Neuronal stem cell (in vitro differentiated cells): ENCODE data around the gene GLS2.
"Not testable (repeated sequence)": the region's sequence is repeated elsewhere in the genome, so short reads cannot be mapped to it uniquely, and the experiment has no call there.

Experiments used
- DNase-seq: peaks from one replicate; pipeline ENCODE4 v3.0.0-alpha.2; 2013; ENCODE audit warnings: low spot score
- H2AFZ ChIP-seq: one replicate; pipeline ENCODE4 v1.6.1; 2013; ENCODE audit warnings: mild to moderate bottlenecking, low read length, inconsistent platforms
- H2AK5ac ChIP-seq: 2 replicates; pipeline ENCODE4 v1.6.1; 2013; ENCODE audit warnings: low read depth, mild to moderate bottlenecking, inconsistent platforms, low read length, moderate library complexity, mixed read lengths
- H2BK120ac ChIP-seq: 2 replicates; pipeline ENCODE4 v1.6.1; 2013; ENCODE audit warnings: low read depth, mild to moderate bottlenecking, inconsistent platforms, low read length, moderate library complexity, mixed read lengths
- H2BK12ac ChIP-seq: one replicate; pipeline ENCODE4 v1.6.1; 2013; ENCODE audit warnings: low read length, inconsistent platforms
- H2BK15ac ChIP-seq: 2 replicates; pipeline ENCODE4 v1.6.1; 2013; ENCODE audit warnings: mild to moderate bottlenecking, low read length, inconsistent platforms, mixed read lengths
- H2BK5ac ChIP-seq: one replicate; pipeline ENCODE4 v1.6.1; 2013; ENCODE audit warnings: inconsistent platforms, mild to moderate bottlenecking, low read length, moderate library complexity
- H3K14ac ChIP-seq: one replicate; pipeline ENCODE4 v1.6.1; 2013; ENCODE audit warnings: low read length, inconsistent platforms
- H3K18ac ChIP-seq: 2 replicates; pipeline ENCODE4 v1.6.1; 2013; ENCODE audit warnings: low read length, inconsistent platforms
- H3K23ac ChIP-seq: 2 replicates; pipeline ENCODE4 v1.6.1; 2013; ENCODE audit warnings: low read depth, mild to moderate bottlenecking, mixed read lengths, low read length, inconsistent platforms; ENCODE audit not compliant: poor library complexity
- H3K27ac ChIP-seq: replicated peaks from 3 replicates; pipeline ENCODE4 v1.5.1; 2013; ENCODE audit warnings: low read length, inconsistent platforms
- H3K27me3 ChIP-seq, 3 experiments: 2 replicates each; pipeline ENCODE4 v1.6.1; 2013; ENCODE audit warnings: low read length in 3 of 3, mild to moderate bottlenecking in 2 of 3, inconsistent platforms in 1 of 3, low read depth in 1 of 3, mixed read lengths in 1 of 3, moderate library complexity in 1 of 3; ENCODE audit not compliant: control insufficient read depth in 3 of 3, insufficient read depth in 3 of 3
- H3K36me3 ChIP-seq, 2 donors: replicated peaks in 1 of 2; 2 replicates each; pipeline ENCODE4 v1.6.1; 2013; ENCODE audit warnings: low read length in 2 of 2; ENCODE audit not compliant: control insufficient read depth in 2 of 2, insufficient read depth in 2 of 2
- H3K4ac ChIP-seq: 2 replicates; pipeline ENCODE4 v1.6.1; 2013; ENCODE audit warnings: inconsistent platforms, mild to moderate bottlenecking, low read length, moderate library complexity
- H3K4me1 ChIP-seq, 2 donors: 1 replicate in 1 of 2; 2 replicates in 1 of 2; pipeline ENCODE4 v1.6.1; 2013; ENCODE audit warnings: low read length in 2 of 2, low read depth in 1 of 2; ENCODE audit not compliant: control insufficient read depth in 2 of 2, insufficient read depth in 1 of 2
- H3K4me2 ChIP-seq: one replicate; pipeline ENCODE4 v1.6.1; 2013; ENCODE audit warnings: mild to moderate bottlenecking, low read length, inconsistent platforms; ENCODE audit not compliant: insufficient read depth, poor library complexity, severe bottlenecking
- H3K4me3 ChIP-seq, 2 donors: 2 replicates each; pipeline ENCODE4 v1.5.1; 2013; ENCODE audit warnings: low read length in 2 of 2, mild to moderate bottlenecking in 2 of 2, inconsistent platforms in 1 of 2, moderate library complexity in 1 of 2
- H3K79me1 ChIP-seq: one replicate; pipeline ENCODE4 v1.6.1; 2013; ENCODE audit warnings: low read depth, mild to moderate bottlenecking, inconsistent platforms, low read length, moderate library complexity
- H3K9ac ChIP-seq: one replicate; pipeline ENCODE4 v1.6.1; 2013; ENCODE audit warnings: mild to moderate bottlenecking, low read depth, low read length, inconsistent platforms; ENCODE audit not compliant: poor library complexity
- H3K9me3 ChIP-seq, 2 donors: replicated peaks in 1 of 2; 2 replicates each; pipeline versions ENCODE3 to v1.6.1; 2013; ENCODE audit warnings: low read length in 2 of 2, mild to moderate bottlenecking in 2 of 2, inconsistent platforms in 1 of 2, low read depth in 1 of 2, mixed read lengths in 1 of 2, moderate library complexity in 1 of 2; ENCODE audit not compliant: control insufficient read depth in 2 of 2, insufficient read depth in 1 of 2
- H4K8ac ChIP-seq: one replicate; pipeline ENCODE4 v1.6.1; 2013; ENCODE audit warnings: low read depth, mild to moderate bottlenecking, inconsistent platforms, low read length, moderate library complexity
- H4K91ac ChIP-seq: one replicate; pipeline ENCODE4 v1.6.1; 2013; ENCODE audit warnings: low read length, low read depth, mild to moderate bottlenecking, inconsistent platforms; ENCODE audit not compliant: poor library complexity
- WGBS, 2 donors: extraction: QIAGEN DNeasy Blood & Tissue Kit; methylation state at CpG; one replicate each; pipeline ENCODE4 v1.1.7; 2013; ENCODE audit warnings: missing lambda C conversion rate in 2 of 2, mixed read lengths in 1 of 2; ENCODE audit not compliant: insufficient read length in 2 of 2, insufficient replicate concordance in 1 of 2; ENCODE audit errors: extremely low coverage in 2 of 2; 5-methylcytosine and 5-hydroxymethylcytosine counted together

Gene GLS2

DNA sequence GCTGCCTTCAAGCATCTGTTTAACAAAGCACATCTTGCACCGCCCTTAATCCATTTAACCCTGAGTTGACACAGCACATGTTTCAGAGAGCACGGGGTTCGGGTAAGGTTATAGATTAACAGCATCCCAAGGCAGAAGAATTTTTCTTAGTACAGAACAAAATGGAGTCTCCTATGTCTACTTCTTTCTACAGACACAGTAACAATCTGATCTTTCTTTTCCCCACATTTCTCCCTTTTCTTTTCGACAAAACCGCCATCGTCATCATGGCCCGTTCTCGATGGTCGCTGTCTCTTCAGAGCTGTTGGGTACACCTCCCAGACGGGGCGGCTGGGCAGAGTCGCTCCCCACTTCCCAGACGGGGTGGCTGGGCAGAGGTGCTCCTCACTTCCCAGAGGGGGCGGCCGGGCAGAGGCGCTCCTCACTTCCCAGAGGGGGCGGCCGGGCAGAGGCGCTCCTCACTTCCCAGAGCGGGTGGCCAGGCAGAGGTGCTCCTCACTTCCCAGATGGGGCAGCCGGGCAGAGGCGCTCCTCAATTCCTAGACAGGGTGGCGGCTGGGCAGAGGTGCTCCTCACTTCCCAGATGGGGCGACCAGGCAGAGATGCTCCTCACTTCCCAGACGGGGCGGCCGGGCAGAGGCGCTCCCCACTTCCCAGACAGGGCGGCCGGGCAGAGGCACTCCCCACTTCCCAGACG, 5.6 kb upstream of the GLS2 start:
- H3K4me1 ChIP-seq, H3K18ac ChIP-seq, H3K9ac ChIP-seq, H3K27ac ChIP-seq, H2BK12ac ChIP-seq, H4K91ac ChIP-seq, H3K4me2 ChIP-seq, H2BK5ac ChIP-seq, H2AFZ ChIP-seq, H3K79me1 ChIP-seq, H3K4me3 ChIP-seq, DNase-seq, H3K14ac ChIP-seq, H4K8ac ChIP-seq, H3K36me3 ChIP-seq, H2AK5ac ChIP-seq, H3K23ac ChIP-seq, H3K4ac ChIP-seq, H2BK15ac ChIP-seq, H2BK120ac ChIP-seq: not testable (repeated sequence)
- no CpG with 5 or more reads among the region's 31 CpGs for WGBS, 2 donors
- Histone ChIP-seq H3K9me3 (peaks cover 8 to 17% of the 10 kb centered on the region in 2 donors), H3K27me3 (peaks cover 0 to 14% (median 5%) of the 10 kb centered on the region in 3 experiments)

GRCh38 chr12:56490360-56490759, 2.4 kb upstream of the GLS2 start:
- Histone ChIP-seq H3K4me2 (no peak overlapping the region), H3K27ac (no peak overlapping the region), H3K23ac (no peak overlapping the region), H3K9ac (no peak overlapping the region), H2AK5ac (no peak overlapping the region), H3K4ac (no peak overlapping the region), H3K14ac (no peak overlapping the region), H2BK15ac (no peak overlapping the region), H3K9me3 (peaks cover 10 to 11% of the 10 kb centered on the region in 2 donors), H4K91ac (no peak overlapping the region), H4K8ac (no peak overlapping the region), H3K36me3 (peaks cover 0 to 8% of the 10 kb centered on the region in 2 donors), H3K4me1 (peaks cover 3 to 8% of the 10 kb centered on the region in 2 donors), H2BK5ac (no peak overlapping the region), H2BK12ac (no peak overlapping the region), H3K4me3 (no peak overlapping the region), H2BK120ac (no peak overlapping the region), H3K79me1 (no peaks in the 10 kb centered on the region), H3K27me3 (peaks cover 0 to 41% (median 10%) of the 10 kb centered on the region in 3 experiments), H2AFZ (no peak overlapping the region), H3K18ac (no peak overlapping the region)
- DNase-seq = no peak

DNA sequence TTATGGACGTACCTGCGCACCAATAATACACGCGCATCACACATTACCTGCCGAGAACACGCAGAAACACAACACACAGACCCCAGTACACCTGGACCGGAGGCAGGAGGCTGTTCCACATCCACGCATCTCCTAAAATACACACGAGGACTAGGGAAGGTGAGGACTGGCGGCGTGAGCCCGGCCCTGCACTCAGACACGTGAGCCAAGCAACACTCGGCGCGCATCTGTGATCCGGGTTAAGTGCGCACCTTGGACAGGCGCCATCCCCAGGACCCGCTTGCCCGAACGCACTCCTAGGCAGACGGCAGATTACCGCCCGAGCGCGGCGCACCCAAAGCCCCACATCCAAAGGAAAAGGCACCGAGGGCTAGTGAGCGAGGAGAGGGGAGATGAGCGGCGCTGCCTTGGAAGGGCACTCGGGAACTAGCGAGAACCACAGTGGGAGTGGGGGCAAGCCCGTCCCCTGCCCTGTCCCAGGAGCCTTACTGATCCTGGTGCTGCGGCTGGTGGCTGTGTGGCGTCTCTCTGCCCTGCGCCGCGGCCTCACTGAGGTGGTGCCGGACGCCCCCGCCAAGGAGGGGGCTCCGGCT, 417 bp downstream of the GLS2 start:
- peak overlapping the region; percentile 97 for H3K4me2 ChIP-seq
- peak overlapping the region; percentile 81 for H3K9ac ChIP-seq
- no CpG with 5 or more reads among the region's 44 CpGs for WGBS, 2 donors
- H2BK5ac ChIP-seq = no peak overlapping the region
- H3K4me3 ChIP-seq = peak overlapping the region in 1 of 2 donors; percentile 82
- H3K36me3 ChIP-seq = peaks cover 0 to 8% of the 10 kb centered on the region in 2 donors
- no peak overlapping the region for H4K91ac ChIP-seq
- no peak overlapping the region for H3K4ac ChIP-seq
- peak overlapping the region; percentile 71 for H2AFZ ChIP-seq
- H3K9me3 ChIP-seq = peaks cover 3 to 10% of the 10 kb centered on the region in 2 donors
- H3K18ac ChIP-seq = peak overlapping the region; percentile 81
- no peak overlapping the region for H2BK120ac ChIP-seq
- H3K27me3 ChIP-seq = peaks cover 0 to 41% (median 10%) of the 10 kb centered on the region in 3 experiments
- DNase-seq = no peak
- peak overlapping the region; percentile 21 for H3K14ac ChIP-seq
- H4K8ac ChIP-seq = no peak overlapping the region
- H2BK15ac ChIP-seq = peak overlapping the region; percentile 45
- H3K4me1 ChIP-seq = peaks cover 3 to 8% of the 10 kb centered on the region in 2 donors
- peak overlapping the region; percentile 23 for H3K23ac ChIP-seq
- no peaks in the 10 kb centered on the region for H3K79me1 ChIP-seq
- peak overlapping the region; percentile 25 for H2AK5ac ChIP-seq
- H2BK12ac ChIP-seq = no peak overlapping the region
- no peak overlapping the region for H3K27ac ChIP-seq

- Histone ChIP-seq H4K91ac (no peak overlapping the region), H3K27me3 (peaks cover 0 to 41% (median 10%) of the 10 kb centered on the region in 3 experiments), H2AFZ (no peak overlapping the region), H3K36me3 (peaks cover 0 to 8% of the 10 kb centered on the region in 2 donors), H4K8ac (no peak overlapping the region), H3K4ac (no peak overlapping the region), H3K14ac (no peak overlapping the region), H3K79me1 (no peaks in the 10 kb centered on the region), H3K9ac (no peak overlapping the region), H3K4me2 (no peak overlapping the region), H3K4me3 (no peak overlapping the region), H2BK120ac (no peak overlapping the region), H2AK5ac (no peak overlapping the region), H2BK12ac (no peak overlapping the region), H3K27ac (no peak overlapping the region), H2BK5ac (no peak overlapping the region), H2BK15ac (no peak overlapping the region), H3K23ac (no peak overlapping the region), H3K4me1 (peaks cover 3 to 8% of the 10 kb centered on the region in 2 donors), H3K18ac (no peak overlapping the region), H3K9me3 (peaks cover 0 to 10% of the 10 kb centered on the region in 2 donors)
- DNase-seq = no peak
- no CpG with 5 or more reads among the region's 12 CpGs for WGBS, 2 donors
Observed at GRCh38 chr12:56486694-56487093, 1.3 kb downstream of the GLS2 start.
